WERI-Rb-1 (cell line): Measurements from ENCODE around the gene FGFR4.
A peak's percentile ranks its signal among the peaks of the same experiment; 100 is the strongest.

Experiments
- DNase-seq: peaks from one replicate; pipeline ENCODE4 v3.0.0-alpha.2; 2020
- H3K27ac ChIP-seq: fragments of 250-450 bp; sonication (Bioruptor Pico); 2 replicates; pipeline ENCODE4 v1.5.1; 2020; ENCODE audit warnings: mild to moderate bottlenecking, moderate library complexity
- H3K27me3 ChIP-seq: fragments of 250-450 bp; sonication (Bioruptor Pico); 2 replicates; pipeline ENCODE4 v1.5.1; 2021; ENCODE audit warnings: mild to moderate bottlenecking, low read depth, moderate library complexity; ENCODE audit not compliant: insufficient read depth, severe bottlenecking
- H3K36me3 ChIP-seq: fragments of 250-450 bp; sonication (Bioruptor Pico); 2 replicates; pipeline ENCODE4 v1.5.1; 2020; ENCODE audit warnings: mild to moderate bottlenecking, moderate library complexity
- H3K4me3 ChIP-seq: 2 replicates; pipeline ENCODE4 v1.5.1; 2011; ENCODE audit warnings: low read depth, mild to moderate bottlenecking, control low read depth, low read length
- H3K9me3 ChIP-seq: fragments of 250-450 bp; sonication (Bioruptor Pico); 2 replicates; pipeline ENCODE4 v1.5.1; 2021; ENCODE audit warnings: mild to moderate bottlenecking, moderate library complexity; ENCODE audit not compliant: severe bottlenecking
- TF ChIP-seq, protein P1 (sequence below): IDR thresholded peaks from 2 replicates; pipeline ENCODE4 v1.5.1; 2011; ENCODE audit warnings: low read depth, mild to moderate bottlenecking, control low read depth, inconsistent platforms, low read length

FGFR4 gene

DNA sequence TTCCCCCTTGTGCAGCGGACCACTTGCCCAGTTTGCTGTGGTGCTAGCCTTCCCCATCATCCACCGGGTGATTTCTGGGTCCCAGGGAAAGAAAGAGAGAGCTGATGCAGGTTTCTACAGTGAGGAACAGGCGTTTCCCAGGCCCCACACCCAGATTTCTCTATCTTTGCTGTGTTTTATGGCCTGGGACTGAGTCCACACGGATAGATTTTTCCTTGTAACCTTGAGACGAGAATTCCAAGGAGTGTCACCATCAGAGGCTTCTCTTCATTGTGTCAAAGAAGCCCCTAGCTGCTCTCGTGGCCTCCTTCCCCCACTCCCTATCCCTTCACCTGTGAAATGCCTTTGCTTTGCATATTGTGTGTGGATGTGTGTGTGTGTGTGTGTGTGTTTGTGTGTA, 21.2 kb upstream of the FGFR4 start:
- no peak overlapping the region for H3K27ac ChIP-seq
- no peaks in the 10 kb centered on the region for H3K27me3 ChIP-seq
- no peaks in the 10 kb centered on the region; the same call in none of the 2 replicates for H3K36me3 ChIP-seq
- TF ChIP-seq, protein P1, sequence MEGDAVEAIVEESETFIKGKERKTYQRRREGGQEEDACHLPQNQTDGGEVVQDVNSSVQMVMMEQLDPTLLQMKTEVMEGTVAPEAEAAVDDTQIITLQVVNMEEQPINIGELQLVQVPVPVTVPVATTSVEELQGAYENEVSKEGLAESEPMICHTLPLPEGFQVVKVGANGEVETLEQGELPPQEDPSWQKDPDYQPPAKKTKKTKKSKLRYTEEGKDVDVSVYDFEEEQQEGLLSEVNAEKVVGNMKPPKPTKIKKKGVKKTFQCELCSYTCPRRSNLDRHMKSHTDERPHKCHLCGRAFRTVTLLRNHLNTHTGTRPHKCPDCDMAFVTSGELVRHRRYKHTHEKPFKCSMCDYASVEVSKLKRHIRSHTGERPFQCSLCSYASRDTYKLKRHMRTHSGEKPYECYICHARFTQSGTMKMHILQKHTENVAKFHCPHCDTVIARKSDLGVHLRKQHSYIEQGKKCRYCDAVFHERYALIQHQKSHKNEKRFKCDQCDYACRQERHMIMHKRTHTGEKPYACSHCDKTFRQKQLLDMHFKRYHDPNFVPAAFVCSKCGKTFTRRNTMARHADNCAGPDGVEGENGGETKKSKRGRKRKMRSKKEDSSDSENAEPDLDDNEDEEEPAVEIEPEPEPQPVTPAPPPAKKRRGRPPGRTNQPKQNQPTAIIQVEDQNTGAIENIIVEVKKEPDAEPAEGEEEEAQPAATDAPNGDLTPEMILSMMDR: no peak
- no peak for DNase-seq
- no peaks in the 10 kb centered on the region for H3K9me3 ChIP-seq
- H3K4me3 ChIP-seq: no peak overlapping the region

DNA sequence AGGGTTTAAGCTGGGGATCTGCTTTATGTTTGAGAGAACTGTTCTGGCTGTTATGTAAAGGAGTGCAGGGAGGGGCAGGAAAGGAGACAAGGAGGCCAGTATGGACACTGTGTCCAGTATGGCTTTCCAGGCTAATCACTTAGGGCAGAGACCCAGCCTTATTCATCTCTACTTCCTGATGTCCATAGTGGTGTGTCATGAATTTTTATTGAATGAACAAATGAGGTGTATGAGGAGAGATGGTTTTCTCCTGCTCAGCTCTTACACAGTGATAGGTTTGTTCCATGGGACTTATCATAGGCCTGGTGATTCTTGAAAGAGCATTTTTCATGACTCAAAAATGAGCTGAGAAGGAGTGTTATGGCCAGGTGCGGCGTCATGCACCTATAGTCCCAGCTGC, 20.5 kb upstream of the FGFR4 start:
- DNase-seq: no peak
- TF ChIP-seq, protein P1: no peak
- Histone ChIP-seq H3K27me3 (no peaks in the 10 kb centered on the region), H3K4me3 (no peak overlapping the region), H3K27ac (no peak overlapping the region), H3K36me3 (no peaks in the 10 kb centered on the region; the same call in none of the 2 replicates), H3K9me3 (no peaks in the 10 kb centered on the region)

GRCh38 chr5:177067503-177067902, 19.2 kb upstream of the FGFR4 start:
- Histone ChIP-seq H3K36me3 (no peaks in the 10 kb centered on the region; the same call in none of the 2 replicates), H3K9me3 (no peaks in the 10 kb centered on the region), H3K4me3 (no peak overlapping the region), H3K27ac (no peak overlapping the region), H3K27me3 (no peaks in the 10 kb centered on the region)
- TF ChIP-seq, protein P1: no peak
- DNase-seq: no peak

DNA sequence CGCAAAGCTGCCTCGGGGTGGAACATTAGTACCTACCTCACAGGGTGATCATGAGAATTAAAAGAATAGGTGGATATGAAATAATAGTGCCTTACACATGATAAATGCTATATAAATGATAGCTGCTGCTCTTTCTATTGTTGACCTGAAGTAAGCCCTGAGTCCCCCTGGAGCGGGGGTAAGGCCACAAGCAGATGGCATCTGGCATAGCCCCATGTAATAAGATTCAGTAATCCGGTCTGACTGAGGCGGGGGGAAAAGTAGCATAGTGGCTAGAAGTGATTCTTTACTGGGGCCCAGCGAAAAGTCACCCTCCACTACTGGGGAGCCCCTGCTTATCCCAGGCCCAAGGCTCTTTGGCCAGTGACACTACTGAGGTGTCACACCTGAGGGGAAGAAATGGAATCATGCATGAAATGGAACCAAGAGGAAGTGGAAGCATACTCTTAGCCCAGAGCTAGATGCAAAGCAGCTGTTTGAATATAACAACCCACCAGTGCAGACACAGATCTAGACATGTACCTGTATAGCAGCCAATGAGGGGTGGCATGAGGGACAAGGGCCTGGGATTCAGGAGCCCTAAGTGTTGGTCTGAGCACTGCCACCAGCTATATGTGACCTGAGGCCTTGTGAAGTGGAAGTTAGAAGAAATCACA, 16.1 kb upstream of the FGFR4 start:
- H3K27ac ChIP-seq: peak overlapping the region; percentile 81

GRCh38 chr5:177071666-177072385, 14.9 kb upstream of the FGFR4 start:
- TF ChIP-seq, protein P1: peak; percentile 61
- Histone ChIP-seq H3K27me3 (no peaks in the 10 kb centered on the region), H3K4me3 (no peak overlapping the region), H3K9me3 (no peaks in the 10 kb centered on the region), H3K27ac (no peak overlapping the region), H3K36me3 (no peaks in the 10 kb centered on the region)
- peak; percentile 74 for DNase-seq

More for the DNA sequence above, 16.1 kb upstream of the FGFR4 start:
- H3K36me3 ChIP-seq: no peaks in the 10 kb centered on the region
- TF ChIP-seq, protein P1: no peak
- peak; percentile 61 for DNase-seq
- H3K4me3 ChIP-seq: no peak overlapping the region
- H3K27me3 ChIP-seq: no peaks in the 10 kb centered on the region
- H3K9me3 ChIP-seq: no peaks in the 10 kb centered on the region
